ENCODE measurements around the gene SLC25A45. TPM values are rescaled to one million over a fixed set of nuclear protein-coding genes. Genes with fewer than 3 reads are reported as not detected.

The SLC25A45 gene
- total RNA-seq, 1 donor from 2014 or later: 1.9 TPM

DNA sequence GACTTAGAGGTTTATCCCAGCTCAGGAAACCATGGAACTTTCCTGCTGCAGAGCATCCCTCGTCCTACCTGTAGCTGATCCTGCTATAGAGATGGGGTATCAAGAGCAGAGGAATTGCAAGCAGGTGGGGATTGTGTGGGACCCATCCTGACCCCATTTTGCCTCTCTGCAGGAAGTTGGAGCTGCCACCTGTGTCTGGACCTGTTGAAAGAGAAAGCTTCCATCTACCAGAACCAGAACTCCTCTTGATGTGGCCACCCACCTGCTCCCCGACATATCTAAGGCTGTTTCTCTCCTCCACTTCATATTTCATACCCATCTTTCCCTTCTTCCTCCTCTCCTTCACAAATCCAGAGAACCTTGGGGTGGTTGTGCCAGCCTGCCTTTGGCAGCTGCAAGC lies 30.9 kb downstream of the SLC25A45 start:
- no peaks in the 10 kb centered on the region for H3K9me3 ChIP-seq (ENCODE audit: insufficient read depth, low read depth, low read length)
- H3K9ac ChIP-seq (ENCODE audit: low read length): no peak overlapping the region
- FAIRE-seq (no peak), DNase-seq (ENCODE audit: low read depth) (no peak)
- H3K4me1 Mint-ChIP-seq (ENCODE audit: low read depth, unreplicated experiment): no peaks in the 10 kb centered on the region
- H3K27ac ChIP-seq (ENCODE audit: low read depth, low read length): no peak overlapping the region
- no peak overlapping the region for H3K4me3 Mint-ChIP-seq (ENCODE audit: unreplicated experiment)
- H3K4me3 ChIP-seq (ENCODE audit: insufficient read depth, low read depth, low read length): no peak overlapping the region
- peaks cover 35% of the 10 kb centered on the region for H4K20me1 ChIP-seq (ENCODE audit: insufficient read depth, low read length)
- H3K36me3 Mint-ChIP-seq (ENCODE audit: low read depth, unreplicated experiment): peaks cover 13% of the 10 kb centered on the region
- peaks cover 43% of the 10 kb centered on the region for H3K36me3 ChIP-seq (ENCODE audit: insufficient read depth, low read length)
- H3K27me3 Mint-ChIP-seq (ENCODE audit: low read depth, unreplicated experiment): peaks cover 9% of the 10 kb centered on the region
- no peak overlapping the region for H3K27ac Mint-ChIP-seq (ENCODE audit: unreplicated experiment)
- TF ChIP-seq EZH2 (IDR thresholded peaks at IDR 0.05; ENCODE audit: insufficient read depth, low read length): no peak
- TF ChIP-seq, protein P1, sequence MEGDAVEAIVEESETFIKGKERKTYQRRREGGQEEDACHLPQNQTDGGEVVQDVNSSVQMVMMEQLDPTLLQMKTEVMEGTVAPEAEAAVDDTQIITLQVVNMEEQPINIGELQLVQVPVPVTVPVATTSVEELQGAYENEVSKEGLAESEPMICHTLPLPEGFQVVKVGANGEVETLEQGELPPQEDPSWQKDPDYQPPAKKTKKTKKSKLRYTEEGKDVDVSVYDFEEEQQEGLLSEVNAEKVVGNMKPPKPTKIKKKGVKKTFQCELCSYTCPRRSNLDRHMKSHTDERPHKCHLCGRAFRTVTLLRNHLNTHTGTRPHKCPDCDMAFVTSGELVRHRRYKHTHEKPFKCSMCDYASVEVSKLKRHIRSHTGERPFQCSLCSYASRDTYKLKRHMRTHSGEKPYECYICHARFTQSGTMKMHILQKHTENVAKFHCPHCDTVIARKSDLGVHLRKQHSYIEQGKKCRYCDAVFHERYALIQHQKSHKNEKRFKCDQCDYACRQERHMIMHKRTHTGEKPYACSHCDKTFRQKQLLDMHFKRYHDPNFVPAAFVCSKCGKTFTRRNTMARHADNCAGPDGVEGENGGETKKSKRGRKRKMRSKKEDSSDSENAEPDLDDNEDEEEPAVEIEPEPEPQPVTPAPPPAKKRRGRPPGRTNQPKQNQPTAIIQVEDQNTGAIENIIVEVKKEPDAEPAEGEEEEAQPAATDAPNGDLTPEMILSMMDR (IDR thresholded peaks at IDR 0.05; ENCODE audit: insufficient read depth, low read depth, low read length): no peak
- no peak overlapping the region for H3K4me2 ChIP-seq (ENCODE audit: low read length)
- H3K27me3 ChIP-seq (ENCODE audit: insufficient read depth, low read length): peaks cover 5% of the 10 kb centered on the region
- H3K4me1 ChIP-seq (ENCODE audit: insufficient read depth, low read length): peaks cover 17% of the 10 kb centered on the region
- no peaks in the 10 kb centered on the region for H3K79me2 ChIP-seq (ENCODE audit: insufficient read depth, low read length)
- no peak overlapping the region for H2AFZ ChIP-seq (ENCODE audit: low read depth, low read length)
- no peaks in the 10 kb centered on the region for H3K9me3 Mint-ChIP-seq (ENCODE audit: unreplicated experiment)

DNA sequence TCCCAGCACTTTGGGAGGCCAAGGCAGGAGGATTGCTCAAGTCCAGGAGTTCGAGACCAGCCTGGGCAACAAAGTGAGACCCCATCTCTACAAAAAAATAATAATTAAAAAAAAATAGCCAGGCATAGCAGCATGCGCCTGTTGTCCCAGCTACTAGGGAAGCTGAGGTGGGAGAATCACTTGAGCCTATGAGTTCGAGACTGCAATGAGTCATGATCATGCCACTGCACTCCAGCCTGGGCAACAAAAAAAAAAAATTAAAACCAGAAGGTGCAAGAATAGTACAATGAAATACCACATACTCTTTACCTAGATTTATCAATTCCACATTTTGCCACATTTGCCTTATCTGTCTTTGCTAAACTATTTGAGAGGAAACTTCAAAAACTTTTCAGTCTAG lies 40.6 kb downstream of the SLC25A45 start:
- Mint-ChIP-seq H3K4me1 (ENCODE audit: low read depth, unreplicated experiment) (peaks cover 19% of the 10 kb centered on the region), H3K27me3 (ENCODE audit: low read depth, unreplicated experiment) (no peaks in the 10 kb centered on the region), H3K27ac (ENCODE audit: unreplicated experiment) (no peak overlapping the region), H3K9me3 (ENCODE audit: unreplicated experiment) (no peaks in the 10 kb centered on the region), H3K36me3 (ENCODE audit: low read depth, unreplicated experiment) (peaks cover 17% of the 10 kb centered on the region), H3K4me3 (ENCODE audit: unreplicated experiment) (no peak overlapping the region)
- no peaks in the 10 kb centered on the region for H3K9me3 ChIP-seq (ENCODE audit: insufficient read depth, low read depth, low read length)
- no peak overlapping the region for H3K4me2 ChIP-seq (ENCODE audit: low read length)
- no peaks in the 10 kb centered on the region for H3K27me3 ChIP-seq (ENCODE audit: insufficient read depth, low read length)
- no peak overlapping the region for H2AFZ ChIP-seq (ENCODE audit: low read depth, low read length)
- peaks cover 58% of the 10 kb centered on the region for H3K36me3 ChIP-seq (ENCODE audit: insufficient read depth, low read length)
- peaks cover 71% of the 10 kb centered on the region for H4K20me1 ChIP-seq (ENCODE audit: insufficient read depth, low read length)
- H3K4me1 ChIP-seq (ENCODE audit: insufficient read depth, low read length): no peaks in the 10 kb centered on the region
- TF ChIP-seq, protein P1 (IDR thresholded peaks at IDR 0.05; ENCODE audit: insufficient read depth, low read depth, low read length): no peak
- no peak for TF ChIP-seq EZH2 (IDR thresholded peaks at IDR 0.05; ENCODE audit: insufficient read depth, low read length)
- DNase-seq (ENCODE audit: low read depth) (no peak), FAIRE-seq (no peak)
- no peak overlapping the region for H3K9ac ChIP-seq (ENCODE audit: low read length)
- no peak overlapping the region for H3K27ac ChIP-seq (ENCODE audit: low read depth, low read length)
- no peak overlapping the region for H3K4me3 ChIP-seq (ENCODE audit: insufficient read depth, low read depth, low read length)
- peaks cover 37% of the 10 kb centered on the region for H3K79me2 ChIP-seq (ENCODE audit: insufficient read depth, low read length)

DNA sequence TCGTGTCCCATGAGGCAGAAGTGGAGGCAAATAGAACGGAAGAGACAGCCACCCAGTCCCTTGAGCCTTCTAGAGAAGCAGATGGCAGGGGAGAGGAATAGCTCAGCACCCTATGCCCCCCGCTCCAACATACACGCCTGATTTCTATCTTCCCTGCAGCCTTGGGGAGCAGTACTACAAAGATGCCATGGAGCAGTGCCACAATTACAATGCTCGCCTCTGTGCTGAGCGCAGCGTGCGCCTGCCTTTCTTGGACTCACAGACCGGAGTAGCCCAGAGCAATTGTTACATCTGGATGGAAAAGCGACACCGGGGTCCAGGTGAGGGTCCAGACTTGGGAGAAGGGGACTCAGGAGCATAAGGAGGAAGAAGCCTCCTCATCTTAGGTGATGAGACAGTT lies 42.2 kb downstream of the SLC25A45 start:
- Mint-ChIP-seq H3K9me3 (ENCODE audit: unreplicated experiment) (no peaks in the 10 kb centered on the region), H3K4me3 (ENCODE audit: unreplicated experiment) (no peak overlapping the region), H3K27ac (ENCODE audit: unreplicated experiment) (no peak overlapping the region), H3K27me3 (ENCODE audit: low read depth, unreplicated experiment) (no peaks in the 10 kb centered on the region), H3K36me3 (ENCODE audit: low read depth, unreplicated experiment) (peaks cover 15% of the 10 kb centered on the region), H3K4me1 (ENCODE audit: low read depth, unreplicated experiment) (peaks cover 25% of the 10 kb centered on the region)
- no peaks in the 10 kb centered on the region for H3K27me3 ChIP-seq (ENCODE audit: insufficient read depth, low read length)
- H4K20me1 ChIP-seq (ENCODE audit: insufficient read depth, low read length): peaks cover 74% of the 10 kb centered on the region
- H3K79me2 ChIP-seq (ENCODE audit: insufficient read depth, low read length): peaks cover 53% of the 10 kb centered on the region
- no peak overlapping the region for H3K27ac ChIP-seq (ENCODE audit: low read depth, low read length)
- peaks cover 43% of the 10 kb centered on the region for H3K36me3 ChIP-seq (ENCODE audit: insufficient read depth, low read length)
- FAIRE-seq (no peak), DNase-seq (ENCODE audit: low read depth) (no peak)
- H3K4me2 ChIP-seq (ENCODE audit: low read length): no peak overlapping the region
- H3K4me3 ChIP-seq (ENCODE audit: insufficient read depth, low read depth, low read length): no peak overlapping the region
- TF ChIP-seq, protein P1 (IDR thresholded peaks at IDR 0.05; ENCODE audit: insufficient read depth, low read depth, low read length): no peak
- no peak for TF ChIP-seq EZH2 (IDR thresholded peaks at IDR 0.05; ENCODE audit: insufficient read depth, low read length)
- no peak overlapping the region for H3K9ac ChIP-seq (ENCODE audit: low read length)
- no peaks in the 10 kb centered on the region for H3K9me3 ChIP-seq (ENCODE audit: insufficient read depth, low read depth, low read length)
- H3K4me1 ChIP-seq (ENCODE audit: insufficient read depth, low read length): peaks cover 3% of the 10 kb centered on the region
- H2AFZ ChIP-seq (ENCODE audit: low read depth, low read length): no peak overlapping the region
